NCI-H2196 treated with DMSO at 0.1 percent for 48 hours (cell line): ENCODE measurements around the gene KLHL4.
"Not testable (repeated sequence)": the region's sequence is repeated elsewhere in the genome, so short reads cannot be mapped to it uniquely, and the experiment has no call there.

Experiments
- DNase-seq: peaks from one replicate; lab custom pipeline; 2025; ENCODE audit not compliant: unreplicated experiment; lab: John Stamatoyannopoulos, UW

KLHL4 gene

GRCh38 chrX:87517571-87518141 lies at the start of gene KLHL4:
KLHL4 (plus strand) TSS chrX:87517802; CDS start chrX:87517894, 92 bp downstream.
- no peak for DNase-seq

DNA sequence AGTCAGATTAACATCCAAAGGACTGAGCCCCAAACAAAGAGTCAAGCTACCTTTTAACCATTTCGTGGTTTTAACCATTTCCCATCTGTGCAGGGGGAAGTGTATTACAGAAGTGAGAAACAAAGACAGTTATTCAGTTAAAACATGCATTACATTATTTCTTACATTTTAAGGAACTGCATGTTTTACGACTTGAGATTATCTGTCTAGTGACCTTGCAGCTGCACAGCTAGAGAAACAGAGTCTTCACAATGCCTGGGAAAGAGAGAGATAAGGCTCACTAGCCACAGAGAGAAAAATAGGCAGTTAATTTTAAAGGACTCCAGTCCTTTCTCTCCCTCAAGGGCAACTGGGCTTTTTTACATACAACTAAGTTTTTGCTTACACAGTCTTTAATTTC lies 48.7 kb upstream of the KLHL4 start:
- no peak for DNase-seq

DNA sequence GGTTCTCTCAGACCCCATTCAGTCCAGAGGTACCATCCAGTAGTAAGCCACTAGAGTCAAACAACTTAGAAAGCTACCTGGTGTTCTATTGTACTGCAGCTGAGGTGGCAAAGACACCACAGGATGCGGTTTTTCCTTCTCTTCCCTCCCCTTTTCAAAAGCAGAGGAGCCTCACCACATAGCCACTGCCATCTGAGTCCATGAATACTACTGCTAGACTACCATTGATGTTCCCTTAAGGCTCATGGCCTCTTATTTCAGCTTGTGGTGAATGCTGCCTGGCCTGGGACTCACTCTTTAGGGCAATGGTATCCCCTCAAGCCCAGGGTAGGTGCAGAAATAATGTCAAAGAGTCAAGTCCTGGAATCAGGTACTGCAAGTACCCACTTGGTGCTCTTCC lies 41.8 kb upstream of the KLHL4 start:
- no peak for DNase-seq

- not testable (repeated sequence) for DNase-seq
Observed at GRCh38 chrX:87478703-87479102, 38.9 kb upstream of the KLHL4 start.

DNA sequence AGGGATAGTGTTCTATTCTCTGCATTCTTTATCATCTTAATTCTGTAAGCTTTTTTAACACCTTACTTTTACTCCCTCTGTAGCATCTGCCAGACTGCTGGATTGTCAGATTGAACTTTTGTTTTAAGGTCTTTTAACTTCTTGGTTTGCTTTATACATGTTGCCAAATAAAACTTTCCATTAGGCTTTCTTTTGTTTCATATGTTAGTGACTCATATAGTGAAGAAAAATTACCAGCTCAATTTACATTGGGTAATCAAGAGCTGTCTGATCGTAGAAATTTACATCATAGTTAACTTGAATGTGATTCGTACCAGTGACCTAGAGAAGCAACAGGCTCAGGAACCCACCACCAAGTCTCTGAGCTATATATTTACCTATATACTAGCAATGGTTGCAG lies 28.5 kb upstream of the KLHL4 start:
- no peak for DNase-seq

DNA sequence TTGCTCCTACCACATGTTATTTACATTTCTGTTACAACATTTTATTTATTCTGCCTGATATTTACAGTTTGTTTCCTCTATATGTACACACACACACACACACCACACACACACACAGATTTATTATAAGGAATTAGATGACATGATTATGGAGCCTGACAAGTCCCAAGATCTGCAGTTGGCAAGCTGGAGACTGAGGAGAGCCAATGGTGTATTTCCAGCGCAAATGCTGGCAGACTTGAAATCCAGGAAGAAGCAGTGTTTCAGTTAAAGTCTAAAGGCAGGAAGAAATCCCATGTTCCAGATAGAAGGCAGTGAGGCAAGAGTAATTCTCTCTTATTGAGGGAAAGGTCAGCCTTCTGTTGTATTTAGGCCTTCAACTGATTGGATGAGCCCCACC lies 1.8 kb upstream of the KLHL4 start:
- DNase-seq, result no peak

GRCh38 chrX:87516717-87517121 lies 883 bp upstream of the KLHL4 start:
- DNase-seq, result no peak

- DNase-seq, result no peak
Observed at GRCh38 chrX:87518504-87518903, 902 bp downstream of the KLHL4 start.

GRCh38 chrX:87525771-87526229 lies 8.2 kb downstream of the KLHL4 start:
- DNase-seq, result no peak

- DNase-seq, result no peak
Observed at GRCh38 chrX:87526281-87526680, 8.7 kb downstream of the KLHL4 start.

DNA sequence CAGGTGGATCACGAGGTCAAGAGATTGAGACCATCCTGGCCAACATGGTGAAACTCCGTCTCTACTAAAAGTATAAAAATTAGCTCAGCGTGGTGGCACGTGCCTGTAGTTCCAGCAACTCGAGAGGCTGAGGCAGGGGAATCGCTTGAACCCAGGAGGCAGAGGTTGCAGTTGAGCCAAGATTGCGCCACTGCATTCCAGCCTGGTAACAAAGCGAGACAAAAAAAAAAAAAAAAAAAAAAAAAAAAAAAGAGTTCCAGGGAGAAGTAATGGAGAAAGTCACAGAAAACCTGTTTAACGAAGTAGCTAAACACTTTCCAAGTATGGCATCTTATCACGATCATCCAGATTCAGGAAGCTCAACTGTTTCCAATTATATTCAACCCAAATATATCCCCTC lies 10.9 kb downstream of the KLHL4 start:
- no peak for DNase-seq

GRCh38 chrX:87571964-87572363 lies 54.4 kb downstream of the KLHL4 start:
- no peak for DNase-seq

- no peak for DNase-seq
Observed at GRCh38 chrX:87572901-87573300, 55.3 kb downstream of the KLHL4 start.

DNA sequence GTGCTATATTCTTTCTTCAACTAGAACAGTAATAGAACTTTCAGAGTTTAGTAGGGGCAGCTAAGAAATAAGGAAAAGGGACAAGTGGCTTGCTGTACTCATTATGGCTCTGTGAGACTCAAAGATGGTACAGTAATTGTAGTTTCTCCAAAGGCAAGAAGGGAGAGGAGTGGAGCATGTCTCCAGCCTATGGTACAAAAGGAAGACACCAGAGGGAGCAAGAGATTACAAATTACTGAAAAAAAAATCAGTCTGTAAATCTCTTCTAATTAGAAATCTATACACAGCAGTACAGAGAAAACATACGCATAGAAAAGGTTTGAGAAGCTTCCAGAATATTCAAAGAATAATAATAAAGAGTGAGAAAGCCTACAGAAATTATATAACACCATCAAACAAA lies 61.4 kb downstream of the KLHL4 start:
- DNase-seq, result no peak

- no peak for DNase-seq
Observed at GRCh38 chrX:87580862-87581261, 63.3 kb downstream of the KLHL4 start.

DNA sequence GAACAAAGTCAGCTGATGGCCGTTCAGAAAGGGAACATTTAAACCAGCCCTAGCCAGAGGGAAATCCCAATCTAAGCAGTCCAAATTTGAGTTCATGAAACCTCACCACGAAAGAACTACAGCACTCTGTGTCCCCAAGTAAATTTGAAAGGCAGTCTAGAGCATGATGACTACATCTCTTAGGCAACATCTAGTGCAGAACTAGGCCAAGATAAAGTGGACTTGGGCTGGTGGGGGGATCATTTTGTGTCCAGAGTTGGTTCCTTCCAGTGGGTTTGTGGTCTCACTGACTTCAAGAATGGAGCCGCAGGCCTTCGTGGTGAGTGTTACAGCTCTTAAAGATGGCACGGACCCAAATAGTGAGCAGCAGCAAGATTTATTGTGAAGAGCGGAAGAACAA lies 64.9 kb downstream of the KLHL4 start:
- no peak for DNase-seq

DNA sequence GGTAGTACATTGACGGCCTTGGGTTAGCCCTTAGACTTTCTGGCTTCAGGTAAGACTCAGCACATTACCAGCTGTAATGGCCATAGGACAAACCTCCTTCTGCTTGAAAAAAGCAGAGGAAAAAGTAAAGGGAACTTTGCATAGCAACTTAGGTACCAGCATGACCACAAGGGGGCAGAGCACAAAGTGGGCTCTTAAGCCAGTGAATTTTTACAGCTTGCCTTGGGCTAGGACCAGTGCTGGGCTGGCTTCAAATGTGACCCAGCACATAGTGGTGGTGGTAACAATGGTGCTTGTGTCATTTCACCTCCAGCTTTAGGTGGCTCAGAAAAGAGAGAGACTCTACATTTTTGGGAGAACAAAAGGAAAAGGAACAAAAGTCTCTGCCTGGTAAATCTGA lies 66.1 kb downstream of the KLHL4 start:
- no peak for DNase-seq

- DNase-seq, result no peak
Observed at GRCh38 chrX:87616371-87616770, 98.8 kb downstream of the KLHL4 start.

DNA sequence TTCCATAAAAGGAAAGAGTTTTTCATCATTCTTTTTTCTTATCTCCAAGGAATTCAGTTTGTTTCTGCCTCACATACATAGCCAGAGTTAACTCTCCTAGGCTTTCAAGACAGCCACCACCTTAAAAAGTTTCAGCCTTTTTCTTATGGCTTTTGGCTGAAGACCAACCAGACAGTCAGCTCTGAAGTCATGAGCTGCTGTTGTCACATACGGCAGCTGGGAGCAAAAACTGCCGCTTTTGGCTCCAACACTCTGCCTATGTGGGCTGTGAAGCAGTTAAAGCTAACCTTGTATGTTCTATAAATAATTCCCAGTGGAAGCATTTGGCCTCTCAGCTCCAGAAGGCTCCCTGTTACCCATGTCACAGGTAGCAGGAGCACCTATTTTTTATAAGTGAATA lies 104.1 kb downstream of the KLHL4 start:
- DNase-seq, result no peak

- no peak for DNase-seq
Observed at GRCh38 chrX:87626996-87627395, 109.4 kb downstream of the KLHL4 start.

DNA sequence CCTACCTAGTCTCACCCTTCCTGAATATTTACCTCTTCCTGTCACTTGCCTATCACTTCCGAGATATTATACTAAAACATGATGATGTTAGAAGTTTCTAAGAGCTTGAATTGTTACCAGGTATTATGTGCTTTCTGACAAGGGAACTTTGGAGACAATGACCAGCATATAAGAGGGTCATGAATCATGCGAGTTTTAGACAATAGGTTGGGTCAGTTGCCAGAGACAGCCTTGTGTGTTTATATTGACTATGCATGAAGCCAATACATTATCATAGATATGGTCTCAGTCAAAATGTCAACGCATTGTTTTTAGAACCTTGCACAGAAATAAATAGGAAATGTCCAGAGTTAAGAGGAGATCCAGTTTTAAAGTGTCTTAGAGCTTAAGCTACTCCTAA lies 116.8 kb downstream of the KLHL4 start:
- DNase-seq, result no peak

- DNase-seq, result no peak
Observed at GRCh38 chrX:87636533-87636932, 118.9 kb downstream of the KLHL4 start.

DNA sequence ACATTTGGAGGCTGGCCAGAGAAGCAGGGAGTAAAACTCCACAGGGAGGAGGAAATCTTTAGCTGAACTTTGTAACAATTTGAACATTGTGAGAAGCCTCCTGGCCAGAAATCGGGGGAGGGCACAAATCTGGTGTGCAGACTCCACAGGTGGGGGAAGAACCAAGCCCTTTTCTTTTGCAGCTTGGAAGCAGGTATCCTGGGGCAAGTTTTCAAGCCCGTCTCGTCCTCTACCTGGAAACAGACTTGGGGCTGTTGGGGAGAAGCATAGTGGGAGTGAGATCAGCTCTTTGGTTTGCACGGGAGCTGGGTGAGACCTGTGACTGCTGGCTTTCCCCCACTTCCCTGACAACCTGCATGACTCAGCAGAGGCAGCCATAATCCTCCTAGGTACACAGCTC lies 123.8 kb downstream of the KLHL4 start:
- DNase-seq, result not testable (repeated sequence)

DNA sequence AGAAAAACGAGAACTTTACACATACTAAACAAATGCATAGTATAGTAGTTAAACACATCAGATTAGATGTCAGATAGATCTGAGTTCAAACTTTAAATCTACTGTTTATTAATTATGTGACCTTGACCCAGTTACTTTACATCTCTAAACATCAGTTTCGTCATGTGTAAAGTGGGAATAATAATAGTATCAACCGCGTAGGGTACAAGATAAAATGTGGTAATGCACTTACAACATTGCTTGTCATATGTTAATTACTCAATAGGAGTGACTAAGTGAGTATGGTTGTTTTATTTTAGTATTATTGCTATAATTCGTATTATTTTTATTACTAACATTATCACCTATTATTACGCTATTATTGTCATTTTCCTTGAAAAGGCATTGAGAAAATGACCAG lies 144.2 kb downstream of the KLHL4 start:
- DNase-seq, result no peak
